Stimulated activated naive B cell treated with anti-CD40 and anti-IgM and Interleukin-4, amounts not matched to agents 10 μg/mL and 1 μg/mL and 100 μg/mL, for 72 hours (primary cell): ENCODE results near the gene FSD2.
"Not testable (repeated sequence)": the region's sequence is repeated elsewhere in the genome, so short reads cannot be mapped to it uniquely, and the experiment has no call there.

Source experiments
- ATAC-seq, 2 donors: fragments of 150-1000 bp; cut with Tn5 transposase; replicated peaks; 2 replicates each; pipeline ENCODE4 v1.10.0; 2021; ENCODE audit warnings: moderate library complexity in 1 of 2
- DNase-seq: peaks from one replicate; pipeline ENCODE4 v3.0.0; 2021
- H3K27ac Mint-ChIP-seq: one replicate; pipeline ENCODE4 v1.8.0; 2022; ENCODE audit warnings: mild to moderate bottlenecking, mixed read lengths
- H3K27me3 Mint-ChIP-seq, 2 donors: one replicate each; pipeline ENCODE4 v1.8.0; 2022; ENCODE audit warnings: mixed read lengths in 2 of 2
- H3K36me3 Mint-ChIP-seq, 2 donors: one replicate each; pipeline ENCODE4 v1.8.0; 2022; ENCODE audit warnings: mixed read lengths in 2 of 2, mild to moderate bottlenecking in 1 of 2
- H3K4me1 Mint-ChIP-seq, 2 donors: one replicate each; pipeline ENCODE4 v1.8.0; 2022; ENCODE audit warnings: mixed read lengths in 2 of 2, mild to moderate bottlenecking in 1 of 2
- H3K4me3 Mint-ChIP-seq, 2 donors: one replicate each; pipeline ENCODE4 v1.8.0; 2022; ENCODE audit warnings: mild to moderate bottlenecking in 2 of 2, mixed read lengths in 2 of 2, moderate library complexity in 1 of 2
- H3K9me3 Mint-ChIP-seq, 2 donors: one replicate each; pipeline ENCODE4 v1.8.0; 2022; ENCODE audit warnings: mixed read lengths in 2 of 2, mild to moderate bottlenecking in 1 of 2

The FSD2 gene

DNA sequence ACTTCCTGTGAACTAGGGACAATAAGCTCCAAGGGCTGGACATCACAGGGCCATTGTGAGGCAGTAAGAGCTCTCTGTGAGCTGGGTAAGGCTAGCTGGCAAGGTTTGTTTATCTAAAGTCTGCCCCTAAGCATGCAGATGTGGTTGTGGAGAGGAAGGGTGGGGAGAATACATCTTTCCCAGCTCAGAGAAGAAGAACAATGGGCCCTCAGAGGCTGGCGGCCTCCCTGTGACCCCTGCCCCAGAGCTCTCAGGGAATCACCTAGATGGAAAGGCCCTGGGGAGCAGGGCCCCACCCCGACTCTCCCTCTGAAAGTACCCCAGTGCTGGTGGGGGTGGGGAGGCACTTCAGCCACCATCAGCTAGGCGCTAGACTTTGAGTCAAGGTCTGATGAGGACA is 91.9 kb downstream of the FSD2 start:
- Mint-ChIP-seq H3K27me3 (peaks cover 37 to 43% of the 10 kb centered on the region in 2 donors), H3K36me3 (peaks cover 4 to 7% of the 10 kb centered on the region in 2 donors), H3K4me3 (no peak overlapping the region), H3K27ac (no peak overlapping the region), H3K4me1 (peaks cover 5 to 6% of the 10 kb centered on the region in 2 donors), H3K9me3 (peaks cover 5 to 10% of the 10 kb centered on the region in 2 donors)
- DNase-seq, result no peak
- no peak for ATAC-seq

- ATAC-seq, result no peak
- Mint-ChIP-seq H3K4me1 (peaks cover 5 to 6% of the 10 kb centered on the region in 2 donors), H3K9me3 (peaks cover 0 to 9% of the 10 kb centered on the region in 2 donors), H3K27me3 (peaks cover 37 to 38% of the 10 kb centered on the region in 2 donors), H3K27ac (no peak overlapping the region), H3K4me3 (no peak overlapping the region), H3K36me3 (peaks cover 4 to 6% of the 10 kb centered on the region in 2 donors)
- DNase-seq, result no peak
Observed at GRCh38 chr15:82712036-82712435, 93.8 kb downstream of the FSD2 start.

GRCh38 chr15:82710926-82711490 is 94.9 kb downstream of the FSD2 start:
- H3K36me3 Mint-ChIP-seq, result peaks cover 0 to 2% of the 10 kb centered on the region in 2 donors

DNA sequence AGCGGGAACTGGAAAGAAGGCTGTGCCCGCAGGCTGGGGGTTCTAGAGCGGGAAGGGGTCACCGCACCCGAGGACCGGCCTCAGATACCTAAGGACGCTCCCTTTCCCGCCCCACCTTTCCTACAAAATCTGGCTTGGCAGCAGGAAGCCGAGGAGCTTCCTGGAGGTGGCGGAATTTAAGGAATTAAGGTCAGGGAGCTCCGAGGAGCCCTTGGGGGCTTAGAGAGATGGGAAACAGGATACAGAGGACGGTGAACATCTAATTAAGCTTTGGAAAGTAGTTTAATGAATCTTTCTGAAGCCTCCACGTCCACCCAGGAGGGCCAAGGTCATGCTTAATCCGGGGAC is 95.7 kb downstream of the FSD2 start:
- ATAC-seq, result no peak
- H3K27ac Mint-ChIP-seq, result no peak overlapping the region

More at GRCh38 chr15:82710926-82711490, 94.9 kb downstream of the FSD2 start:
- Mint-ChIP-seq H3K4me1 (peaks cover 5 to 6% of the 10 kb centered on the region in 2 donors), H3K9me3 (peaks cover 0 to 5% of the 10 kb centered on the region in 2 donors), H3K4me3 (peak overlapping the region in 1 of 2 donors; percentile 30), H3K27me3 (peaks cover 37 to 38% of the 10 kb centered on the region in 2 donors), H3K27ac (no peak overlapping the region)
- DNase-seq (no peak), ATAC-seq (no peak)

GRCh38 chr15:82709421-82710207 is 96.3 kb downstream of the FSD2 start, which contains the start of gene AP3B2:
AP3B2 (minus strand) TSS chr15:82709875; CDS start chr15:82709706, 169 bp downstream.
- Mint-ChIP-seq H3K27ac (no peak within 1 kb of the TSS), H3K27me3 (peaks cover 30 to 37% of the 10 kb centered on the region in 2 donors), H3K4me3 (peak within 1 kb of the TSS; percentile 40 to 74), H3K36me3 (peaks cover 0 to 2% of the 10 kb centered on the region in 2 donors), H3K4me1 (peaks cover 5 to 6% of the 10 kb centered on the region in 2 donors), H3K9me3 (peaks cover 0 to 3% of the 10 kb centered on the region in 2 donors)
- ATAC-seq, result peak; percentile 95 to 96
- DNase-seq, result peak; percentile 61

More for the DNA sequence above, 95.7 kb downstream of the FSD2 start:
- DNase-seq, result no peak
- peak overlapping the region in 1 of 2 donors; percentile 74 for H3K4me3 Mint-ChIP-seq
- H3K27me3 Mint-ChIP-seq, result peaks cover 34 to 37% of the 10 kb centered on the region in 2 donors
- H3K36me3 Mint-ChIP-seq, result peaks cover 0 to 2% of the 10 kb centered on the region in 2 donors
- H3K4me1 Mint-ChIP-seq, result peaks cover 5 to 6% of the 10 kb centered on the region in 2 donors
- peaks cover 0 to 3% of the 10 kb centered on the region in 2 donors for H3K9me3 Mint-ChIP-seq

DNA sequence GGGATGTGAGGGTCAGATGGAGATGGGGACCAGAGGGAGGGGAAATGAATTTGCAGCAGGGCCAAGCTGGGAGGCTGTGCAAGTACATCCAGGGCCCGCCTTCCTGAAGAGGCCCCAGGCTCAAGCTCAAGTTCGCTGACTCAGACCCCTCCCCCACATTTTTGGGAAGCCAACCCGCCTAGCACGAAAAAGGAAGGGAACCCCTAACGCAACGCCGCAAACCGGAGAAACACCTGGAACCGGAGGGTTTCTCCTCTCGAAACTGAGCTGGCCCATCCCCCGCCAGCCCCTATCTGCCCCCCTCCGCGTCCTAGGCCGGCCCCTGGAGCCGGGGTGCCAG is 96.8 kb downstream of the FSD2 start:
- H3K36me3 Mint-ChIP-seq, result peaks cover 0 to 2% of the 10 kb centered on the region in 2 donors
- no peak overlapping the region for H3K4me3 Mint-ChIP-seq
- no peak overlapping the region for H3K27ac Mint-ChIP-seq
- ATAC-seq (no peak), DNase-seq (no peak)
- peaks cover 30 to 35% of the 10 kb centered on the region in 2 donors for H3K27me3 Mint-ChIP-seq
- peaks cover 0 to 3% of the 10 kb centered on the region in 2 donors for H3K9me3 Mint-ChIP-seq
- H3K4me1 Mint-ChIP-seq, result peaks cover 5 to 6% of the 10 kb centered on the region in 2 donors

DNA sequence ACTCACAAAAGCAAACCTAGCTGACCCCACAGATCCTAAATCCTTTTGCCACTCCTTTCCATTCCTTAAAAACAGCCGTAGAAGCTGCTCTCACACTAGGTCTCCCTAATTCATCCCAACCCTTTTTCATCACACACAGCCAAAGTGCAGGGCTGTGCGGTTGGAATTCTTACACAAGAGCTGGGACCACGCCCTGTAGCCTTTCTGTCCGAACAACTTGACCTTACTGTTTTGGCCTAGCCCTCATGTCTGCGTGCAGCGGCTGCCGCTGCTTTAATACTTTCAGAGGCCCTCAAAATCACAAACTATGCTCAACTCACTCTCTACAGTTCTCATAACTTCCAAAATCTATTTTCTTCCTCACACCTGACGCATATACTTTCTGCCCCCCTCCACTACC is 100.0 kb downstream of the FSD2 start:
- H3K36me3 Mint-ChIP-seq, H3K9me3 Mint-ChIP-seq, DNase-seq, H3K4me3 Mint-ChIP-seq, H3K27ac Mint-ChIP-seq, H3K4me1 Mint-ChIP-seq, ATAC-seq: not testable (repeated sequence)
- peaks cover 9 to 11% of the 10 kb centered on the region in 2 donors for H3K27me3 Mint-ChIP-seq
